ENCODE data around the gene CLUH.

The CLUH gene

GRCh38 chr17:2723505-2723996, 12.0 kb upstream of the CLUH start:
- DNase-seq (ENCODE audit: extremely low spot score, insufficient read length, low read depth) (no peak), FAIRE-seq (no peak)

- FAIRE-seq, result no peak
- DNase-seq (ENCODE audit: extremely low spot score, insufficient read length, low read depth), result no peak
Measured at GRCh38 chr17:2722611-2723010, 11.0 kb upstream of the CLUH start.

- no peak for FAIRE-seq
- DNase-seq (ENCODE audit: extremely low spot score, insufficient read length, low read depth), result no peak
Measured at GRCh38 chr17:2721603-2722002, 10.0 kb upstream of the CLUH start.

- FAIRE-seq (no peak), DNase-seq (ENCODE audit: extremely low spot score, insufficient read length, low read depth) (no peak)
Measured at GRCh38 chr17:2719861-2720260, 8.3 kb upstream of the CLUH start.

- DNase-seq (ENCODE audit: extremely low spot score, insufficient read length, low read depth) (no peak), FAIRE-seq (no peak)
Measured at GRCh38 chr17:2718150-2718938, 6.8 kb upstream of the CLUH start.

- DNase-seq (ENCODE audit: extremely low spot score, insufficient read length, low read depth) (no peak), FAIRE-seq (no peak)
Measured at GRCh38 chr17:2716649-2717048, 5.1 kb upstream of the CLUH start.

- DNase-seq (ENCODE audit: extremely low spot score, insufficient read length, low read depth) (no peak), FAIRE-seq (no peak)
Measured at GRCh38 chr17:2713881-2714280, 2.3 kb upstream of the CLUH start.

- DNase-seq (ENCODE audit: extremely low spot score, insufficient read length, low read depth) (no peak), FAIRE-seq (no peak)
Measured at GRCh38 chr17:2712300-2713043, 908 bp upstream of the CLUH start.

GRCh38 chr17:2710803-2711607, 559 bp downstream of the CLUH start:
- no peak for FAIRE-seq

GRCh38 chr17:2710071-2710802, 1.3 kb downstream of the CLUH start:
- FAIRE-seq (peak; percentile 56), DNase-seq (ENCODE audit: extremely low spot score, insufficient read length, low read depth) (no peak)

More at GRCh38 chr17:2710803-2711607, 559 bp downstream of the CLUH start:
- no peak for DNase-seq (ENCODE audit: extremely low spot score, insufficient read length, low read depth)

- DNase-seq (ENCODE audit: extremely low spot score, insufficient read length, low read depth) (peak; percentile 53), FAIRE-seq (peak; percentile 95)
Measured at GRCh38 chr17:2709183-2709661, 2.3 kb downstream of the CLUH start.

- DNase-seq (ENCODE audit: extremely low spot score, insufficient read length, low read depth) (no peak), FAIRE-seq (no peak)
Measured at GRCh38 chr17:2708585-2709182, 2.9 kb downstream of the CLUH start.

GRCh38 chr17:2707721-2708584, 3.6 kb downstream of the CLUH start:
- DNase-seq (ENCODE audit: extremely low spot score, insufficient read length, low read depth), result no peak

GRCh38 chr17:2706911-2707510, 4.6 kb downstream of the CLUH start:
- FAIRE-seq (no peak), DNase-seq (ENCODE audit: extremely low spot score, insufficient read length, low read depth) (no peak)

More at GRCh38 chr17:2707721-2708584, 3.6 kb downstream of the CLUH start:
- no peak for FAIRE-seq

GRCh38 chr17:2705888-2706795, 5.4 kb downstream of the CLUH start:
- no peak for DNase-seq (ENCODE audit: extremely low spot score, insufficient read length, low read depth)
- FAIRE-seq, result no peak

- FAIRE-seq (no peak), DNase-seq (ENCODE audit: extremely low spot score, insufficient read length, low read depth) (no peak)
Measured at GRCh38 chr17:2705263-2705662, 6.3 kb downstream of the CLUH start.

- DNase-seq (ENCODE audit: extremely low spot score, insufficient read length, low read depth) (no peak), FAIRE-seq (no peak)
Measured at GRCh38 chr17:2704890-2705248, 6.7 kb downstream of the CLUH start.
